PFSK-1 (cell line): ENCODE measurements around the gene GCH1.

ENCODE experiments used
- POLR2AphosphoS5 ChIP-seq: IDR thresholded peaks from 2 replicates; pipeline ENCODE4 v1.6.1; 2012; ENCODE audit warnings: low read depth, mild to moderate bottlenecking, control low read depth, low read length, moderate library complexity
- SIN3A ChIP-seq: IDR thresholded peaks from 2 replicates; pipeline ENCODE4 v1.6.1; 2012; ENCODE audit warnings: mild to moderate bottlenecking, low read length, moderate library complexity, borderline replicate concordance; ENCODE audit not compliant: insufficient read depth
- TAF1 ChIP-seq: IDR thresholded peaks from 2 replicates; pipeline ENCODE4 v1.6.1; 2012; ENCODE audit warnings: low read length, control low read depth, borderline replicate concordance; ENCODE audit not compliant: insufficient read depth

DNA sequence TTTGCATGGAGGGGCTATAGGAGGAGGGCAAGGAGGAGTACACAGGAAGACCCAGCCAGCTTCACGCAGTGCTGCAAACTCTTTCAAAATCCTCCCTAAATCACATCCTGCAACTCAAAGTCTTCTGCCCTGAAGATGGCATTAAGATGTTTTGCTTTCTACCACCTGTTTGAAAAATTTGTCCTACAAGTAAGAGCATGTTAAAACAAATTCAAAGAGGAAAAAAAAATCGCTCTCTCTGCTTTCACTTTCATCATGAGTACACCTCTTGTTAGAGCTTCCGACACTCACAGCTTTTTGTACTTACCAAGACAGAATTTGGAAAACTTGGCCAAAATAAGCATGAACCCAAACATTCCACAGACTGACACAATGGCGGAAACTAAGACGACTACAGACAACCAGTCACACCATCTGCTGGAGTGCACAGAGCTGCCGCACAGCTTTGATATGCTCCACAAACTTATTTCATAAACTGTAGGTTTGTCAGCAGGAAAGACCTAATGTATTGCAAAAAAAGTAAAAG lies 21.3 kb downstream of the GCH1 start:
- TF ChIP-seq POLR2AphosphoS5: no peak
- no peak for TF ChIP-seq SIN3A
- TF ChIP-seq TAF1: no peak
